ENCODE results near the gene CCDC191.
A peak's percentile ranks its signal among the peaks of the same experiment; 100 is the strongest.

Gene CCDC191

GRCh38 chr3:113954091-113954685, 102.1 kb downstream of the CCDC191 start:
- DNase-seq = no peak

- no peak for DNase-seq
These were observed 102.6 kb downstream of the CCDC191 start for GRCh38 chr3:113953677-113954076.

GRCh38 chr3:113952921-113953320, 103.4 kb downstream of the CCDC191 start:
- no peak for DNase-seq

GRCh38 chr3:113948015-113948917, 108.1 kb downstream of the CCDC191 start:
- peak; percentile 36 for DNase-seq

- peak; percentile 30 for DNase-seq
These were observed 108.8 kb downstream of the CCDC191 start, which contains the start of gene ZDHHC23 for GRCh38 chr3:113947372-113948014. Gene ZDHHC23 (plus strand): TSS chr3:113948013. CDS start chr3:113948803, 790 bp downstream.

- no peak for DNase-seq
These were observed 109.5 kb downstream of the CCDC191 start for GRCh38 chr3:113946831-113947230.

GRCh38 chr3:113927556-113927955, 128.8 kb downstream of the CCDC191 start:
- no peak for DNase-seq

- no peak for DNase-seq
These were observed 141.7 kb downstream of the CCDC191 start for GRCh38 chr3:113914646-113915045.

Data from NCI-H526 treated with DMSO at 0.1 percent for 48 hours (cell line).